Psoas muscle (tissue), 8 donors: ENCODE measurements around the gene SEC24A. TPM values are rescaled to one million over a fixed set of nuclear protein-coding genes. Genes with fewer than 3 reads are reported as not detected.
A peak's percentile ranks its signal among the peaks of the same experiment; 100 is the strongest.

ENCODE experiments used
- ATAC-seq, 4 donors: fragments of 200-7000 bp; cut with Tn5 transposase; one replicate each; pipeline ENCODE4 v1.9.1; 2020; ENCODE audit warnings: moderate library complexity in 3 of 4, mild to moderate bottlenecking in 2 of 4
- DNase-seq, 2 donors: peaks; one replicate each; pipeline ENCODE4 v3.0.0-alpha.2; 2020
- H3K27ac ChIP-seq: fragments of 200-600 bp; one replicate; pipeline ENCODE4 v1.8.0; 2022
- H3K27me3 ChIP-seq, 3 donors: fragments of 200-600 bp in 1 of 3; one replicate each; pipeline versions ENCODE4 v1.6.1 to v1.8.0; 2013 to 2022; ENCODE audit warnings: low read length in 2 of 3, mild to moderate bottlenecking in 2 of 3, moderate library complexity in 1 of 3; ENCODE audit not compliant: insufficient read depth in 3 of 3
- H3K36me3 ChIP-seq, 2 donors: fragments of 200-600 bp in 1 of 2; one replicate each; pipeline versions ENCODE4 v1.6.1 to v1.8.0; 2013 to 2022; ENCODE audit warnings: low read depth in 1 of 2, mild to moderate bottlenecking in 1 of 2, moderate library complexity in 1 of 2; ENCODE audit not compliant: insufficient read depth in 1 of 2
- H3K4me1 ChIP-seq: fragments of 200-600 bp; one replicate; pipeline ENCODE4 v1.8.0; 2022
- H3K4me3 ChIP-seq: fragments of 200-600 bp; one replicate; pipeline ENCODE4 v1.8.0; 2022; ENCODE audit warnings: mild to moderate bottlenecking
- H3K9me3 ChIP-seq: fragments of 200-600 bp; one replicate; pipeline ENCODE4 v1.8.0; 2022
- WGBS, 3 donors: extraction: QIAGEN DNeasy Blood & Tissue Kit; methylation state at CpG; one replicate each; pipeline versions ENCODE4 v1.1.6 to v1.1.7; 2013; 5-methylcytosine and 5-hydroxymethylcytosine counted together
- intact Hi-C, 2 donors: fragments of 100-400 bp; cut with DNase I; formaldehyde crosslinking; loops; one replicate each; pipeline versions ENCODE4 v1.11.0 to v1.14.2; 2022
- polyA plus RNA-seq, 3 donors: library from polyadenylated mRNA; stranded (reverse); fragments of 200-250 nt; gene quantifications; one replicate each; pipeline ENCODE4 v1.2.3, GENCODE V29; 2013
- total RNA-seq, 4 donors: library from RNA; stranded (reverse); fragmentation: NEBNext Ultra II Directional in 2 of 4; extraction: Animal tissue kit (Norgen Biotek cat#: 25700) in 2 of 4; gene quantifications; one replicate each; pipeline versions ENCODE4 v1.2.1 to v1.2.4, GENCODE V29; 2021 to 2023
- TF ChIP-seq, protein P1 (sequence below): fragments of 200-600 bp; IDR thresholded peaks from one replicate; pipeline ENCODE4 v1.8.0; 2022; ENCODE audit warnings: antibody characterized with exemption
- donor health status: healthy with polysubstance abuse.
- donor health status: DM: no; HTN: no; CAD: no; lungs with moderate emphysema.
- donor health status: Bipolar disorder and iron deficiency.
- donor health status: healthy.
- donor health status: DM: yes; HTN: yes; CAD: no.
- donor health status: DM: no; HTN: no; CAD: no.
- donor health status: DM: no; HTN: no; CAD: no.
- donor health status: DM: yes; HTN: yes; CAD: no.

Gene SEC24A
- total and polyA plus RNA-seq, 7 donors: 5.7 to 25.2 (median 16.9) TPM

DNA sequence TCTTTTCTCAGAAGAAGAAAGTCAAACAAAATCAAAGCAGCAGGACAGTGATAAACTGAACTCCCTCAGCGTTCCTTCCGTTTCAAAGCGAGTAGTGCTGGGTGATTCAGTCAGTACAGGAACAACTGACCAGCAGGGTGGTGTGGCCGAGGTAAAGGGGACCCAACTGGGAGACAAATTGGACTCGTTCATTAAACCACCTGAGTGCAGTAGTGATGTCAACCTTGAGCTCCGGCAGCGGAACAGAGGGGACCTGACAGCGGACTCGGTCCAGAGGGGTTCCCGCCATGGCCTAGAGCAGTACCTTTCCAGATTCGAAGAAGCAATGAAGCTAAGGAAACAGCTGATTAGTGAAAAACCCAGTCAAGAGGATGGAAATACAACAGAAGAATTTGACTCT, 92.5 kb downstream of the SEC24A start:
- DNase-seq (no peak), ATAC-seq (no peak)
- H3K4me3 ChIP-seq: no peak overlapping the region
- WGBS, 3 donors: 87 to 94% (median 91%) methylated on average over 11 of the region's 11 CpGs
- peaks cover 0 to 44% of the 10 kb centered on the region in 2 donors for H3K36me3 ChIP-seq
- intact Hi-C loops: no loop called here
- peaks cover 13% of the 10 kb centered on the region for H3K4me1 ChIP-seq
- no peaks in the 10 kb centered on the region for H3K27me3 ChIP-seq
- TF ChIP-seq, protein P1, sequence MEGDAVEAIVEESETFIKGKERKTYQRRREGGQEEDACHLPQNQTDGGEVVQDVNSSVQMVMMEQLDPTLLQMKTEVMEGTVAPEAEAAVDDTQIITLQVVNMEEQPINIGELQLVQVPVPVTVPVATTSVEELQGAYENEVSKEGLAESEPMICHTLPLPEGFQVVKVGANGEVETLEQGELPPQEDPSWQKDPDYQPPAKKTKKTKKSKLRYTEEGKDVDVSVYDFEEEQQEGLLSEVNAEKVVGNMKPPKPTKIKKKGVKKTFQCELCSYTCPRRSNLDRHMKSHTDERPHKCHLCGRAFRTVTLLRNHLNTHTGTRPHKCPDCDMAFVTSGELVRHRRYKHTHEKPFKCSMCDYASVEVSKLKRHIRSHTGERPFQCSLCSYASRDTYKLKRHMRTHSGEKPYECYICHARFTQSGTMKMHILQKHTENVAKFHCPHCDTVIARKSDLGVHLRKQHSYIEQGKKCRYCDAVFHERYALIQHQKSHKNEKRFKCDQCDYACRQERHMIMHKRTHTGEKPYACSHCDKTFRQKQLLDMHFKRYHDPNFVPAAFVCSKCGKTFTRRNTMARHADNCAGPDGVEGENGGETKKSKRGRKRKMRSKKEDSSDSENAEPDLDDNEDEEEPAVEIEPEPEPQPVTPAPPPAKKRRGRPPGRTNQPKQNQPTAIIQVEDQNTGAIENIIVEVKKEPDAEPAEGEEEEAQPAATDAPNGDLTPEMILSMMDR: no peak
- H3K27ac ChIP-seq: no peak overlapping the region
- H3K9me3 ChIP-seq: no peaks in the 10 kb centered on the region

DNA sequence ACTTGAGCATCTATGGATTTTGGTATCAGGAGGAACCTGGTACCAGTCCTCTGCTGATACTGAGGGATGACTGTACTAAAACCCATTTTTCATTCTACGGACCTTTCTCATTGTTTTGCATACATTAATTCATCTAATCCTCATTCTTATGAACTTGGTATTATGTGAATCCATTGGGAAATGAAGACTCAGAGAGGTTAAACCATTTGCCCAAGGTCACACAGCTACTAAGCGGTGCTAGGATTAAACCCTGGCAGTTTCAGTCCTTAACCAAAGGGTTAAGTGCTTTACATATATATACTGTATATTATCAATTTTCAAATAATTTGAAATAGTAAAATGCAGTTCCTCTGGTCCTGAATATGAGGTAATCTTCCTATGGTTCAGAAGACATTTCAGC, 93.5 kb downstream of the SEC24A start:
- intact Hi-C loops: no loop called here
- TF ChIP-seq, protein P1: no peak
- Histone ChIP-seq H3K27ac (no peak overlapping the region), H3K4me3 (no peak overlapping the region), H3K36me3 (peaks cover 0 to 48% of the 10 kb centered on the region in 2 donors), H3K4me1 (peaks cover 10% of the 10 kb centered on the region), H3K27me3 (no peaks in the 10 kb centered on the region), H3K9me3 (no peaks in the 10 kb centered on the region)
- no peak for DNase-seq
- 93 to 96% (median 94%) methylated on average over 2 of the region's 2 CpGs for WGBS, 3 donors
- ATAC-seq: no peak

DNA sequence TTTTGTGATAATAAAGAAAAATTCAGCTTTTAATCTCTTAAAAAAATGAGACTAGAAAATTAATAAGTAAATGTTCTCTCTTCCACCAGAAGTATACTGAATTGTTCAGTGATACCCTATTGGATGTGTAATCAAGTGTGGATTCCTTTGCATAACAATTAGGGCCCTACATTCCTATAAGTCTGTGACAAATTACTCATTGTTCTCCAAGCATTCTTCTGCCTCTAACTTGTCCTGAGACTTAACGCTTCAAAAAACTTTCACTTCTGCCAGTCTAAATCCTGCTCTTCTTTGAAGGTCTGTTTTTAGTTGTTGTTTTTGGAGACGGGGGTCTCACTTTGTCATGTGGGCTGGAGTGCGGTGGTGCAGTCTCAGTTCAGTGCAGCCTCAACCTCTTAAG, 100.8 kb downstream of the SEC24A start:
- WGBS, 3 donors: 91 to 93% (median 92%) methylated on average over 3 of the region's 3 CpGs
- intact Hi-C loops: no loop called here
- ATAC-seq (no peak), DNase-seq (no peak)
- Histone ChIP-seq H3K27ac (no peak overlapping the region), H3K27me3 (no peaks in the 10 kb centered on the region), H3K4me3 (no peak overlapping the region), H3K9me3 (no peaks in the 10 kb centered on the region), H3K4me1 (no peaks in the 10 kb centered on the region), H3K36me3 (peaks cover 0 to 44% of the 10 kb centered on the region in 2 donors)
- TF ChIP-seq, protein P1: no peak

DNA sequence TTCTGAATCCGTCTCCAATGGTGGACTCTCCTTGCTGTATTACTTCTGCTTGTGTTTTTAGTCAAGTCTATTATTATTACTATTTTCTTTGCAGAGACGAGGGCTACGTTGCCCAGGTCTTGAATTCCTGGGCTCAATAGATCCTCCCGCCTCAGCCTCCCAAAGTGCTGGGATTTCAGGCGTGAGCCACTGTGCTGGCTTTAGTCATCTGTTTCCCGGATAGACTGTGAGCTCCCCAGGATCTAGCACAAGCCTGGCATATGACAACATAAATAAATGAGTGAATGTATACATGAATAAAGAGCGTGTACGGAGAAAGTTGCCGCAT, 109.6 kb downstream of the SEC24A start:
- peak in 3 of 4 donors; percentile 9 to 25 (median 23) for ATAC-seq
- intact Hi-C loops: no loop called here
- peak overlapping the region; percentile 96 for H3K4me3 ChIP-seq
- no peaks in the 10 kb centered on the region for H3K36me3 ChIP-seq
- H3K4me1 ChIP-seq: peaks cover 21% of the 10 kb centered on the region
- peak overlapping the region; percentile 88 for H3K27ac ChIP-seq
- H3K27me3 ChIP-seq: no peaks in the 10 kb centered on the region
- no peak for DNase-seq
- WGBS, 3 donors: 21 to 24% (median 22%) methylated on average over 9 of the region's 9 CpGs
- TF ChIP-seq, protein P1: no peak
- H3K9me3 ChIP-seq: no peaks in the 10 kb centered on the region
